PC-3 (cell line): ENCODE results near the gene WNT7B.

ENCODE experiments used
- EZH2 ChIP-seq: fragments of 300-600 bp; sonication (generic); IDR thresholded peaks from one replicate; pipeline ENCODE4 v1.6.1; 2017; ENCODE audit warnings: antibody characterized with exemption, mild to moderate bottlenecking, low read length; ENCODE audit not compliant: unreplicated experiment
- EZH2phosphoT487 ChIP-seq: fragments of 300-600 bp; sonication (generic); IDR thresholded peaks from 2 replicates; pipeline ENCODE4 v1.6.1; 2018; ENCODE audit warnings: mild to moderate bottlenecking, antibody characterized with exemption, low read length, borderline replicate concordance
- TF ChIP-seq, protein P1 (sequence below): fragments of 300-600 bp; sonication (generic); conservative IDR thresholded peaks from 2 replicates; pipeline ENCODE4 v1.5.1; 2017; ENCODE audit warnings: antibody characterized with exemption, low read depth, mild to moderate bottlenecking, low read length

DNA sequence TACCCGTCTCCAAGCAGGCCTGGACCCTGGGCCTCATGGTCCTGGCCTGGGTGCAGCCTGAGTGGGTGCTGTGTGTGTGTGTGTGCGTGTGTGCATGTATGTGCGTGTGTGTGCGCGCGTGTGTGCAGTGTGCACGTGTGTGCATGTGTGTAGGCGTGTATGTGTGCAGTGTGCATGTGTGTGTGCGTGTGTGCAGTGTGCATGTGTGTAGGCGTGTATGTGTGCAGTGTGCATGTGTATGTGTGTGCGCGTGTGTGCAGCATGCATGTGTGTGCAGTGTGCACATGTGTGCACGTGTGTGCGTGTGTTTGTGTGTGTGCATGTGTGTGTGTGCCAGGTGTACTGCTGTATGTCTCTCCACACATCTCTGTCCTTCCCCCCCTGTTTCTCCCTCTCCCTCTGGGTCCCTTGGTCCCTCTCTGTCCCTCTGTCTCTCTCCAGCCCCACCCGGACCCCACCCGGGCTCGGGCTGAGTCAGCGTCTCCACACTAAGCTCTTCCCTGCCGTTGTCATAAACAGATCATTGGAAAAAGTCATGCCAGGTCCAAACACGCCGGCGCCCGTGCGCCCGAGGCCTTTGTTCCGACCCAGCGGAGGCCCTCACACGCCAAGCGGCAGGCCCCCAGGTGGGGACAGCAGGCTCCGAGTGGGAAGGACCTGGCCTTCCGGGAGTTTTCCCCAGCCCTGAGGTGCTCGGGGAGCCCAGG lies 34.0 kb downstream of the WNT7B start:
- TF ChIP-seq, protein P1, sequence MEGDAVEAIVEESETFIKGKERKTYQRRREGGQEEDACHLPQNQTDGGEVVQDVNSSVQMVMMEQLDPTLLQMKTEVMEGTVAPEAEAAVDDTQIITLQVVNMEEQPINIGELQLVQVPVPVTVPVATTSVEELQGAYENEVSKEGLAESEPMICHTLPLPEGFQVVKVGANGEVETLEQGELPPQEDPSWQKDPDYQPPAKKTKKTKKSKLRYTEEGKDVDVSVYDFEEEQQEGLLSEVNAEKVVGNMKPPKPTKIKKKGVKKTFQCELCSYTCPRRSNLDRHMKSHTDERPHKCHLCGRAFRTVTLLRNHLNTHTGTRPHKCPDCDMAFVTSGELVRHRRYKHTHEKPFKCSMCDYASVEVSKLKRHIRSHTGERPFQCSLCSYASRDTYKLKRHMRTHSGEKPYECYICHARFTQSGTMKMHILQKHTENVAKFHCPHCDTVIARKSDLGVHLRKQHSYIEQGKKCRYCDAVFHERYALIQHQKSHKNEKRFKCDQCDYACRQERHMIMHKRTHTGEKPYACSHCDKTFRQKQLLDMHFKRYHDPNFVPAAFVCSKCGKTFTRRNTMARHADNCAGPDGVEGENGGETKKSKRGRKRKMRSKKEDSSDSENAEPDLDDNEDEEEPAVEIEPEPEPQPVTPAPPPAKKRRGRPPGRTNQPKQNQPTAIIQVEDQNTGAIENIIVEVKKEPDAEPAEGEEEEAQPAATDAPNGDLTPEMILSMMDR, result no peak
- no peak for TF ChIP-seq EZH2
- TF ChIP-seq EZH2phosphoT487, result no peak
